AG08395 (cell line): Measurements from ENCODE around the gene LRRIQ3.

Experiments
- DNase-seq: peaks from one replicate; pipeline ENCODE4 v3.0.0; 2012; ENCODE audit warnings: mixed read lengths, low spot score

LRRIQ3 gene

GRCh38 chr1:74107394-74107793 is 90.6 kb downstream of the LRRIQ3 start:
- no peak for DNase-seq

- no peak for DNase-seq
Measured at GRCh38 chr1:74091371-74091770, 106.6 kb downstream of the LRRIQ3 start.

DNA sequence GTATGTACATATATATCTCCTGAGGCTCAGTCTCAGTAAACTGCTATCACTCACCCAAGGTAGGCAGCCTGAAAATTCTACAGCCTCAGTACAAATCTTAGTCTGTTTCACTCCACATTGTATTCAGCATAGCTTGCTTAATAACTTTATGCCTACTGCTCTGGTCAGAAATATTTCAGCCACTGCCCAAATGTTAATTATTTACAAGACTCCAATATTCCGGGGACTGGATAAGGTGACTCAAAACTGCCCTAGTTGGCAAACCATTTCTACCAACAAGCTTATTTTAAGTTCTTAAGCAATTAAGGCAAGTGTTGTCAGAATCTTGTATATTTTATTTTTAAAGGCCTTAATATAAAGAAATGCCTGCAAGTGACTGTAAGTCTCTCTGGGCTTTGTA is 114.8 kb downstream of the LRRIQ3 start:
- DNase-seq, result no peak

DNA sequence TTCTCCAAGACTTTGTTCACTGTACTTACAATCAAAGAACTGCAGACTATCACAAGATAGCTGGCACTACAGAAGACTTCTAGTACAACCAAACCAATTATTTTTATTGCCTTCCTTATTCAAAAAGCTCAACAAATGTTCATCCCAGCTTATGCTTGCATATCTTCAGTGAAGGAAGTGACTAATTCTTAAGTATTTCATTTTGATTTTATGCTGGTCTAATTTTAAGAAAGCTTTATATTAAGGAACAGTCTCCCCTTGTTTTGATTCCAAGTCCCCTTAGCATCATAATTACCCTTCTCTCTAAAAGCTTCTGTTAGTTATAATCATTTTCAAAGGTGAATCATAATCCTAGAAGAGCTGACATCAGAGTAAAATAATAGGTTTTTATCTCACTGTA is 132.9 kb downstream of the LRRIQ3 start:
- DNase-seq, result no peak

DNA sequence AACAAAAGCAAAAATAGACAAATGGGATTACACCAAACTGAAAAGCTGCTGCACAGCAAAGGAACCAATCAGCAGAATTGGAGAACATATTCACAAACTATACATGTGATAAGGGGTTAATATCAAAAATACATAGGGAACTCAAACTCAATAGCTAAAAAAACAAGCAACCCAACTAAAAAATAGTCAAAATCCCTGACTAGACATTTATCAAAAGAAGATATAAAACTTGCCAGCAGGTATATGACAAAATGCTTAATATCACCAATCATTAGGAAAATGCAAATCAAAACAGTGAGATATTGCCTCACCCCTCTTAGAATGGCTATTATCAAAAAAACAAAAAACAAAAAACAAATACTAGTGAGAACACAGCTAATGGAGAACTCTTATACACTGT is 140.3 kb downstream of the LRRIQ3 start:
- no peak for DNase-seq

- no peak for DNase-seq
Measured at GRCh38 chr1:74053407-74053806, 144.6 kb downstream of the LRRIQ3 start.

DNA sequence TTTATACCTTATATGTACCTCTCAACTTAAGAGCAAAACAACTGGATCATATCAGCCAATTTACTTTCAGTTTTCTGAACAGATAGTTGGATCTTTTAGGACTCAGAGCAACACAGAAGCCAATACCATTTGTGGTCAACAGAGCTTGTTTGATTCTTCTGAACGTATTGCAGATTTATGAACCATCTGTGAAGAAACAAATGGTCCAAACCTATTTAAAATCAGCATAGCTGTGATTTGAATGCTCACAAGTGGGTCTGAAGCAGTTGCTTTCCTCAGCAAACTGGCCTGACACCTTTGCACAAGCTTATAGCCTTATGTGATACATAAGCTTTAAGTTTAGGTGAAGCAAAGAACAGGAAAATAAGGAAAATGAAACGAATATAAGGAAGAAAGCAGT is 147.6 kb downstream of the LRRIQ3 start:
- no peak for DNase-seq

DNA sequence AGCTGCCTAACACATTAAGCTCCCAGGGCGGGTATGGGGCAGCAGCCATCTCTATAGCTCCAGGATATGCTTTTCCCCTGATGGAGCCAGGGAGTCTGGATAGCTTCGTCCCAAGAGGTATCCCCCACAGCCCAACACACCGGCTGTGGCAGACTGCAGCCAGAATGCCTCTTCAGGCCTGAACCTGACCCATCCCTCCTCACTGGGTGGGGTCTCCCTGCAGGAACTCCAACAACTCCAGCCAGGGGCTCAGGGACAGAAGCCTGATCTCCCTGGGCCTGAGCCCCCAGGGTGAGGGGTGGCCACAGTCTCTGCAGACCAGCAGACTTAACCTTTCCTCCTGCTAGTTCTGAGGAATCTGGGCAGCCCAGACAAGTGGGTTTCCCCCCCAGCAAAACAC is 159.9 kb downstream of the LRRIQ3 start:
- no peak for DNase-seq

DNA sequence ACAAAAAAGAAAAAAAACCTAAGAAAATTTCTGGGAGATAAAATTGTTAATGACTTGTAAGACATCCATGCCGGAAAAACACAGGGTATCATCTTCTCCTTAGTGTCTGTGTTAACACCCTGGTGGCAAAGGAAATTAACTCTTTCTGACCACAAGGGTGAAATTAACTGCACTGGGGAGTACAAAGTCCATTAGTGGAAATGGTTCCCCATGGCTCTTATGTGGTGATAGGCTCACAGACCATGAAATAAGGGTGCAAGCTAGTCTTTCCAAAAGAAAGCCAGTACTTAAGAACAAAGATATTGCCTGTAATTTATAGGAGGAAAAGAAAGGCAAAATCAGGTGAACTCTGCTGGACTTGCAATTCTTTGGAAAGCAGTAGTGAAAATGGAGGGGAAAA is 185.4 kb downstream of the LRRIQ3 start:
- no peak for DNase-seq

DNA sequence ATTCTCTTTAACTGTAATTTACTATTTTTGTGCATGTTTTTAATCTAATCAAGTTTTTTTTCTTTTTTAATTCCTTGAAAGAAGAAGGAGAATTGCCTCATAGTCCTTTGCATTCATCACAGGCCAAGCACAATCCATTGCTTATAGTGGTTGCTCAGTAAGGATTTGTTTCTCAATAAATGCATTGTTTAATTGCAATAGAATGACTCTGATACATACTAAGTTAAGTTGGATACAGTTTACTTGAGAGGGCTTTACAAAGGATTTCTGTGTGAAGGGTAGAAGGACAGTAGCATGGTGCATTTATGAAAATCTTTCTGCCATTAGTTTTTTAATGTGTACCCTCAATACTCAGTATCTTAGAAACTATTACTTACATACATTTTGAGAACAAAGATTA is 186.2 kb downstream of the LRRIQ3 start:
- no peak for DNase-seq

GRCh38 chr1:74010206-74010605 is 187.8 kb downstream of the LRRIQ3 start:
- no peak for DNase-seq

DNA sequence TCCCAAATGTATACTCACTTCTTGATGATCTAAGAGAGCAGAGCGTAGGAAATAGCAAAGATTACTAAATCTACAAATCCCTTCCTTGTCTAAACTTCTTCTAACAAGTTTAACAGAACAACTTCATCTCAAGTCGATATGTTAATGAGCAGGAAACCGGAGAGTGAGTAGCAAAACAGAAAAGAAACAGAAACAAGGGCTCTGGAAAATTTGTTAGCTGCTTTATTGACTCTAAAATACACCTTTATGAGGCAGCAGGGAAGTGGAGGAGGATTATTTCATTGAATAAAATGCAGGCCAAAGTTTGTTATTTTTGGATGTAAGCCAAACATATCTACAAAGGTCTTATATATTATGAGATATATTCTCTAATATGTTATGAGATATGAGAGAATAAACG is 192.4 kb downstream of the LRRIQ3 start:
- no peak for DNase-seq

GRCh38 chr1:74003806-74004205 is 194.2 kb downstream of the LRRIQ3 start:
- DNase-seq, result no peak

- DNase-seq, result peak; percentile 43
Measured at GRCh38 chr1:73998348-73998959, 199.5 kb downstream of the LRRIQ3 start.

DNA sequence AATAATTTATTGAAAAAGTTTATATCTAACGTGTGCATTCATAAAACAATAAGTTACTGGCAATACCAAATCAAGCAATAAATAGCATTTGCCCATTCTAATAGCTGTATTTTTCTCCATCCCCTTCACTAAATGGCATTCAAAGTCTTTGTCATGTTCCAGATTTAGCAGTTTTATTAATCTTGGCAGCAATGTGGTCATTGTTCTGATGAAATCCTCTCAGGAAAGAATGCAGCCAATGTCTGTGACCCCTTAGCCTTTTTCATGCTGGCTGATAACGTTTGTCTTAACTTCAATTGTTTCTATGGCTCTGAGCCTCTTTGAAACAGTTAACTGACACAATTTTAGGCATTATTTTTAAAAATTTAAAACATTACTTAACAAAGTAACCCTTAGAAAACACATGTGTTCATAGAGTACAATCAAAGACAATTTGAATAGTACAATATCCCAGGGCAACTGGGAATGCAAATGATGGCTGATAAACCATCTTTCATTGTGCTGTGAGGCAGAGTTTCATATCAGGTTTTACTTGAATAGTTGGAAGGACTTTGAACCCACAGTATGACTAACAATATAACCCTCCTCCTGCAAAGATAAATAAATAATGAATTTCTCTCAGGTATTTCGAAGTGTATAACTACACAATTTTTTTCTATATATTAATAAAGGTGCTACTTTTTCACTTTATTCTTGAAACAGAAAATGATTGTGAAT is 217.5 kb downstream of the LRRIQ3 start:
- DNase-seq, result peak; percentile 2

DNA sequence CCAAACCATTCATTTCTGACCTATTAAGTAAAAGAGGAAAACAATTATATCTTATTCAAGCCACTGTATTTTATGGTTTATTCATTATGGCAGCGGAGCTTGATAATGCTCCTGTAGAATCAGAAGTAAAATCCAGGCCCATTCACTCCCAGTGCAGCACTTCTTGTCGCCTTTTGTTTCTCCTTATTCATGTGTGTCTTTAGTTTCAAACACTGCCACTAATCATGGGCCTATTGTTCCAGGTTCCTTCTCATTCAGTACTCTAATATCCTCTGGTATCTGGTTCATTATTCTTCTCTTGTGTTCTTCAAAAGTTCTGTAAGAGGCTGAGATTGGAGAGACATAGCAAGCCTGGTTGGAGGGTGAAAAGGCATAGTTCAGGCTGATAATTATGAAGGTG is 218.3 kb downstream of the LRRIQ3 start:
- DNase-seq, result no peak

- DNase-seq, result no peak
Measured at GRCh38 chr1:73978964-73979363, 219.0 kb downstream of the LRRIQ3 start.
